ENCODE data around the gene TRPM2.

TRPM2 gene

DNA sequence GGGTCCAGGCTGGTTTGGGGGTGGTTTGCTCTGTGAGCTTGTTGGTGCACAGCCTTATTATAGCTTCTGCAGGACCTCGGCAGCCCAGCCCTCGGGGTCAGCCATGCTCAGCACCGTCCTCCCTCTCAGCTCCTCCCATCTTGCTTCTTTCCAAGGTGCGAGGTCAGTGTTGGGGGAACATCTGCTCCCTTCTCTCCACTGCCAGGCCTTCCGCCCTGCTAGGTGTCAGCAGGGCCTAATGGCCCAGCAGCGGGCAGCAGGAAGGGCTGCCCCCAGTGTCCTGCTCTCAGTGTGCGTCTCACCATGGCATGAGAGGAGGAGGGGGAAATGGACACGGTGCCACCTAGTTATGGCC, 65.4 kb downstream of the TRPM2 start:
- H3K4me3 ChIP-seq (ENCODE audit: low read depth, low read length) = no peak overlapping the region
- TF ChIP-seq POLR2A (IDR thresholded peaks at IDR 0.05; ENCODE audit: extremely low read depth, insufficient read length) (no peak), MYC (IDR thresholded peaks at IDR 0.05; ENCODE audit: low read depth, low read length) (no peak), MAX (IDR thresholded peaks at IDR 0.05; ENCODE audit: low read depth, low read length) (no peak)
- TF ChIP-seq, protein P1, sequence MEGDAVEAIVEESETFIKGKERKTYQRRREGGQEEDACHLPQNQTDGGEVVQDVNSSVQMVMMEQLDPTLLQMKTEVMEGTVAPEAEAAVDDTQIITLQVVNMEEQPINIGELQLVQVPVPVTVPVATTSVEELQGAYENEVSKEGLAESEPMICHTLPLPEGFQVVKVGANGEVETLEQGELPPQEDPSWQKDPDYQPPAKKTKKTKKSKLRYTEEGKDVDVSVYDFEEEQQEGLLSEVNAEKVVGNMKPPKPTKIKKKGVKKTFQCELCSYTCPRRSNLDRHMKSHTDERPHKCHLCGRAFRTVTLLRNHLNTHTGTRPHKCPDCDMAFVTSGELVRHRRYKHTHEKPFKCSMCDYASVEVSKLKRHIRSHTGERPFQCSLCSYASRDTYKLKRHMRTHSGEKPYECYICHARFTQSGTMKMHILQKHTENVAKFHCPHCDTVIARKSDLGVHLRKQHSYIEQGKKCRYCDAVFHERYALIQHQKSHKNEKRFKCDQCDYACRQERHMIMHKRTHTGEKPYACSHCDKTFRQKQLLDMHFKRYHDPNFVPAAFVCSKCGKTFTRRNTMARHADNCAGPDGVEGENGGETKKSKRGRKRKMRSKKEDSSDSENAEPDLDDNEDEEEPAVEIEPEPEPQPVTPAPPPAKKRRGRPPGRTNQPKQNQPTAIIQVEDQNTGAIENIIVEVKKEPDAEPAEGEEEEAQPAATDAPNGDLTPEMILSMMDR (IDR thresholded peaks at IDR 0.05; ENCODE audit: low read depth, low read length) = no peak
- no peak for DNase-seq (ENCODE audit: low read depth)

DNA sequence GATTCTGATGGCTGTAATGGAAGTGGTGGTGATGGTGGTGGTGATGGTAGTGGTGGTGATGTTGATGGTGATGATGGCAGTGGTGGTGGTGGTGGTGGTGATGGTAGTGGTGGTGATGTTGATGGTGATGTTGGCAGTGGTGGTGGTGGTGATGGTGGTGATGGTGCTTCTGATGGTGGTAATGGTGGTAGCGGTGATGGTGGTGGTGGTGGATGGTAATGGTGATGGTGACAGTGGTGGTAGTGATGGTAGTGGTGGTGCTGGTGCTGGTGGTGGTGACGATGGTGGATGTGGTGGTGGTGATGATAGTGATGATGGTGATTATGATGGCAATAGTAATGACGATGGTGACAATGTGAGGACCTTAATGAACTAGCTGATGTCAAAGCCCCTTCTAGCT, 66.3 kb downstream of the TRPM2 start:
- no peak overlapping the region for H3K4me3 ChIP-seq (ENCODE audit: low read depth, low read length)
- TF ChIP-seq MYC (IDR thresholded peaks at IDR 0.05; ENCODE audit: low read depth, low read length) (no peak), MAX (IDR thresholded peaks at IDR 0.05; ENCODE audit: low read depth, low read length) (no peak), POLR2A (IDR thresholded peaks at IDR 0.05; ENCODE audit: extremely low read depth, insufficient read length) (no peak)
- TF ChIP-seq, protein P1 (IDR thresholded peaks at IDR 0.05; ENCODE audit: low read depth, low read length) = no peak
- no peak for DNase-seq (ENCODE audit: low read depth)

DNA sequence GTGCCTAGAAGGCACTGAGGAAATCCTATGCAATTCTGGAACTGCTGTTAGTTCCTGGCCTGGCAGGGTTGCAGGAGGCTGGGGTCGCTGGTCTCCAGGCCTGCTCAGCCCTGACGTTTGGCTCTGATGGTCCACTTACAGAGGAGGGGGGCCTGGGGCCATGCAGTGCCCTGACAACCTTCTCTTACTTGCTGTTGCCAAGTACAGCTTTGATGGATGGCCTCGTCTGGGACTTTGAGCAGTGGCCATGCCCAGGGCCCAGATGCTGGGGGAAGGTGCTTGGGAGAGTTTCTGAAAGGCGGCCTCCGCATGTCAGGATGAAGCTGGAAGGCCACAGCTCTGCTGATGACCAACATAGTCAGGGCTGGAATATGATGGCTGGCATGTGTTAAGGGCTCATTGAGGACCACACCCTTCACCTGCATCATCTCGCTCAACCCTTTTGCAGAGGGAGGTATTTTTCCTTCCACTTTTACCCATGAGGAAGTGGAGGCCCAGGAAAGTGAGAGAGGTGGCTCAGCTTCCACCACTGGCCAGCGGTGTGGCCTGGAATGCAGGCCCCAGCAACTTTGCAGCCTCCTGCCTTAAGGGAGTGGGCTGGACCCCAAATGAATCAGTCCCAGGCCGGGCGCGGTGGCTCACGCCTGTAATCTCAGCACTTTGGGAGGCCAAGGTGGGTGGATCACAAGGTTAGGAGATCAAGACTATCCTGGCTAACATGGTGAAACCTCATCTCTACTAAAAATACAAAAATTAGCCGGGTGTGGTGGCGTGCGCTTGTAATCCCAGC, 67.2 kb downstream of the TRPM2 start:
- TF ChIP-seq POLR2A (IDR thresholded peaks at IDR 0.05; ENCODE audit: extremely low read depth, insufficient read length) = no peak
- no peak for TF ChIP-seq MAX (IDR thresholded peaks at IDR 0.05; ENCODE audit: low read depth, low read length)
- TF ChIP-seq, protein P1 (IDR thresholded peaks at IDR 0.05; ENCODE audit: low read depth, low read length) = no peak
- no peak for TF ChIP-seq MYC (IDR thresholded peaks at IDR 0.05; ENCODE audit: low read depth, low read length)
- no peak overlapping the region for H3K4me3 ChIP-seq (ENCODE audit: low read depth, low read length)
- no peak for DNase-seq (ENCODE audit: low read depth)

DNA sequence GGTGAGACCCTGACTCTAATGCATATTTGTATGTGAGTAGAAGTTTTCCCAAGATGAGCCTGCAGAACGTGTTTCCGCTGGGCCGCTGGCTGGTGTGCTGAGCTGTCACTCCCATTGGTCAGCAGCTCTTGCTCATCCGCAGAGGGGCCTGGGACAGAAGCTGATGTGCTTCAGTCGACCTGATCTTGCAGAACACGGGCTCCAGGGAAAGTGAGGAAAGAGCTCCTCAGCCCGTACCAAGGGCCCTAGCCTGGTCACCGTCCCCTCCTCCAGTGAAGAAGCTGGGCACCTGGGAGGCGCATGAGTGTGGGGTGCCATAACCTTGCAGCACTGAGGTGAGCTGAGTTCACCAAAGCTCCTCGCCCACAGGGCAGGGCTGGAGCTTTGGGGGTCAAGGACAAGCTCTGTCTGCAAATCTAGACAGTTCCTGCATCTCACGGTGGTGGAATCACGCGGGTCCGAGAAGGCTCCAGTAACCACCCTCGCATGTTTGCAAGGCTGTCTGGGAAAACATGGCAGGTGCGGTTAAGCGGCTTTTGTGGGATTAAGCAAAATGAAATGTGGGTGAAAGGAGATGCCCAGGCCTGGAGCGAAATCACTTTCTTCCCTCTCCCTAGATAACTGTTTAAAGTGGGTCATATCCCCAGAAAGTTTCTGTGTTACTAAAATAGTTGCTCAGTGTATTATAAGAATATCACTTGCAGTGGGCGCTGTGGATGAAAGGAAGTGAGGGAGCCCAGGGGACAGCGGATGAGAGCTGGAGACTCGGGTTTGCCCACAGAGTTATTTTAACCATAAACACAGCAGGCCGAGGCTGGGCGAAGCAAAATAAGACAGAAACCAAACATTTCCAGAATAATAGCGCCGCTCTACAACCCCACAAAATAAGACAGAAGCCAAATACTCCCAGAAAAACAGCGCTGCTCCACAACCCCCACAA, 68.8 kb downstream of the TRPM2 start:
- no peak for DNase-seq (ENCODE audit: low read depth)

DNA sequence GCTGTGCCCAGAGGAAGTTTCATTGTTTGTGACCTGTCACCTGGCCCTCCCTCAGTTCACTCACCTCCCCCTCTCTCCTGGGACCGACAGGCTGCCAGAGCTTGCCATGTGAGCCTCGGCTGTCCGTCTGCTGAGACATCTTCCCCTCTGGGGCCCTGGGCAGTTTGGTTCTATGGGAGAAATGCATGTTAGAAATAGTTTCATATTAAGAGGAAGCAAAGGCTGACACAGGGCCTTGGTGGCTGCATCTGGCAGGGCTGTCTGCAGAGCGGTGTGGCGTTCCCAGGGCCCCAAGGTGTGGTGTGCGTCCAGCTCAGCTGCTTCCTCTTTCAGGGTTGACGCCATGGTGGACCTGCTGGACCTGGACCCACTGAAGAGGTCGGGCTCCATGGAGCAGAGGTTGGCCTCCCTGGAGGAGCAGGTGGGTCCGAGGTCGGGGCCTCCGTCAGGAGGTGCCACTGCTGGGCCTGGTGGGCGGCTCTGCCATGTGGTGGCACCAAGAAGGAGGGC, 69.9 kb downstream of the TRPM2 start:
- no peak overlapping the region for H3K4me3 ChIP-seq (ENCODE audit: low read depth, low read length)
- no peak for DNase-seq (ENCODE audit: low read depth)
- TF ChIP-seq MYC (IDR thresholded peaks at IDR 0.05; ENCODE audit: low read depth, low read length) (no peak), MAX (IDR thresholded peaks at IDR 0.05; ENCODE audit: low read depth, low read length) (no peak), POLR2A (IDR thresholded peaks at IDR 0.05; ENCODE audit: extremely low read depth, insufficient read length) (no peak)
- TF ChIP-seq, protein P1 (IDR thresholded peaks at IDR 0.05; ENCODE audit: low read depth, low read length) = no peak

More for the DNA sequence above, 68.8 kb downstream of the TRPM2 start:
- no peak for TF ChIP-seq MAX (IDR thresholded peaks at IDR 0.05; ENCODE audit: low read depth, low read length)
- TF ChIP-seq, protein P1 (IDR thresholded peaks at IDR 0.05; ENCODE audit: low read depth, low read length) = no peak
- no peak for TF ChIP-seq MYC (IDR thresholded peaks at IDR 0.05; ENCODE audit: low read depth, low read length)
- no peak for TF ChIP-seq POLR2A (IDR thresholded peaks at IDR 0.05; ENCODE audit: extremely low read depth, insufficient read length)
- no peak overlapping the region for H3K4me3 ChIP-seq (ENCODE audit: low read depth, low read length)

Measured in NB4 (cell line).